SJCRH30 (cell line): ENCODE data around the gene SULT2B1. TPM values are rescaled to one million over a fixed set of nuclear protein-coding genes. Genes with fewer than 3 reads are reported as not detected.
"Not testable (repeated sequence)": the region's sequence is repeated elsewhere in the genome, so short reads cannot be mapped to it uniquely, and the experiment has no call there.

ENCODE experiments used
- DNase-seq, 2 experiments: peaks; one replicate each; pipeline ENCODE4 v3.0.0-alpha.2; 2015 to 2020
- H3K27ac ChIP-seq: fragments of 250-450 bp; sonication (Bioruptor Pico); 2 replicates; pipeline ENCODE4 v1.5.1; 2020; ENCODE audit warnings: mild to moderate bottlenecking, moderate library complexity
- H3K27me3 ChIP-seq: fragments of 250-450 bp; sonication (Bioruptor Pico); 2 replicates; pipeline ENCODE4 v1.5.1; 2020; ENCODE audit warnings: mild to moderate bottlenecking, moderate library complexity
- H3K36me3 ChIP-seq: fragments of 250-450 bp; sonication (Bioruptor Pico); 2 replicates; pipeline ENCODE4 v1.5.1; 2020; ENCODE audit warnings: mild to moderate bottlenecking, moderate library complexity
- H3K4me1 ChIP-seq: fragments of 250-450 bp; sonication (Bioruptor Pico); 2 replicates; pipeline ENCODE4 v1.5.1; 2020; ENCODE audit warnings: mild to moderate bottlenecking, moderate library complexity
- H3K4me3 ChIP-seq: fragments of 250-450 bp; sonication (Bioruptor Pico); 2 replicates; pipeline ENCODE4 v1.5.1; 2020; ENCODE audit warnings: mild to moderate bottlenecking, moderate library complexity
- H3K9me3 ChIP-seq: fragments of 250-450 bp; sonication (Bioruptor Pico); replicated peaks from 2 replicates; pipeline ENCODE4 v1.5.1; 2020; ENCODE audit warnings: mild to moderate bottlenecking, moderate library complexity
- total RNA-seq: library from RNA; depleted of rRNA; stranded (reverse); fragments of >200 nt; shearing (Covaris generic); gene quantifications from 2 replicates; pipeline ENCODE4 v1.2.3, GENCODE V29; 2014

The SULT2B1 gene
- total RNA-seq, 1 experiment from 2014 or later = 0.26 TPM

- Histone ChIP-seq H3K27ac (peak overlapping the region; percentile 84), H3K27me3 (no peaks in the 10 kb centered on the region), H3K36me3 (no peaks in the 10 kb centered on the region), H3K9me3 (no peaks in the 10 kb centered on the region), H3K4me3 (peak overlapping the region; percentile 56), H3K4me1 (peaks cover 9% of the 10 kb centered on the region; the same call in 1 of the 2 replicates)
- peak; percentile 98 for DNase-seq
Observed at GRCh38 chr19:48624067-48624594, 72.2 kb downstream of the SULT2B1 start.

- Histone ChIP-seq H3K36me3 (peaks cover 6% of the 10 kb centered on the region; the same call in 1 of the 2 replicates), H3K9me3 (no peaks in the 10 kb centered on the region), H3K27me3 (no peaks in the 10 kb centered on the region), H3K4me1 (peaks cover 9% of the 10 kb centered on the region; the same call in 1 of the 2 replicates), H3K4me3 (peak overlapping the region; percentile 56), H3K27ac (no peak overlapping the region; the same call in 1 of the 2 replicates)
- DNase-seq = no peak
Observed at GRCh38 chr19:48624791-48625723, 73.1 kb downstream of the SULT2B1 start.

GRCh38 chr19:48625891-48626327, 73.9 kb downstream of the SULT2B1 start:
- Histone ChIP-seq H3K36me3 (peaks cover 6% of the 10 kb centered on the region; the same call in 1 of the 2 replicates), H3K4me1 (peaks cover 9% of the 10 kb centered on the region; the same call in 1 of the 2 replicates), H3K9me3 (no peaks in the 10 kb centered on the region), H3K4me3 (no peak overlapping the region), H3K27ac (no peak overlapping the region), H3K27me3 (no peaks in the 10 kb centered on the region)
- no peak for DNase-seq

GRCh38 chr19:48627201-48627864, 75.4 kb downstream of the SULT2B1 start:
- no peaks in the 10 kb centered on the region for H3K27me3 ChIP-seq
- H3K4me3 ChIP-seq = no peak overlapping the region
- peaks cover 9% of the 10 kb centered on the region; the same call in 1 of the 2 replicates for H3K4me1 ChIP-seq
- peaks cover 6% of the 10 kb centered on the region; the same call in 1 of the 2 replicates for H3K36me3 ChIP-seq
- no peaks in the 10 kb centered on the region for H3K9me3 ChIP-seq
- no peak overlapping the region for H3K27ac ChIP-seq
- no peak for DNase-seq

GRCh38 chr19:48627865-48628314, 75.9 kb downstream of the SULT2B1 start:
- Histone ChIP-seq H3K9me3 (no peaks in the 10 kb centered on the region), H3K4me3 (no peak overlapping the region), H3K4me1 (peaks cover 9% of the 10 kb centered on the region; the same call in 1 of the 2 replicates), H3K36me3 (peaks cover 6% of the 10 kb centered on the region; the same call in 1 of the 2 replicates), H3K27me3 (no peaks in the 10 kb centered on the region), H3K27ac (no peak overlapping the region)
- no peak for DNase-seq

GRCh38 chr19:48628486-48629296, 76.7 kb downstream of the SULT2B1 start:
- Histone ChIP-seq H3K27me3 (no peaks in the 10 kb centered on the region), H3K27ac (no peak overlapping the region), H3K4me1 (peaks cover 13% of the 10 kb centered on the region), H3K36me3 (peaks cover 6% of the 10 kb centered on the region; the same call in 1 of the 2 replicates), H3K9me3 (no peaks in the 10 kb centered on the region), H3K4me3 (no peak overlapping the region)
- no peak for DNase-seq

GRCh38 chr19:48629297-48629598, 77.3 kb downstream of the SULT2B1 start:
- H3K27ac ChIP-seq = no peak overlapping the region
- peaks cover 6% of the 10 kb centered on the region; the same call in 1 of the 2 replicates for H3K36me3 ChIP-seq
- H3K9me3 ChIP-seq = no peaks in the 10 kb centered on the region
- H3K27me3 ChIP-seq = no peaks in the 10 kb centered on the region
- DNase-seq = no peak
- H3K4me3 ChIP-seq = no peak overlapping the region
- peaks cover 18% of the 10 kb centered on the region for H3K4me1 ChIP-seq

- no peak for DNase-seq
- Histone ChIP-seq H3K27ac (no peak overlapping the region), H3K4me1 (peaks cover 20% of the 10 kb centered on the region), H3K9me3 (no peaks in the 10 kb centered on the region), H3K36me3 (peaks cover 6% of the 10 kb centered on the region; the same call in 1 of the 2 replicates), H3K27me3 (no peaks in the 10 kb centered on the region), H3K4me3 (no peak overlapping the region)
Observed at GRCh38 chr19:48629599-48630295, 77.8 kb downstream of the SULT2B1 start.

GRCh38 chr19:48630296-48631063, 78.5 kb downstream of the SULT2B1 start:
- Histone ChIP-seq H3K4me1 (peaks cover 19% of the 10 kb centered on the region), H3K27me3 (no peaks in the 10 kb centered on the region), H3K27ac (no peak overlapping the region), H3K4me3 (no peak overlapping the region), H3K36me3 (peaks cover 6% of the 10 kb centered on the region; the same call in 1 of the 2 replicates), H3K9me3 (no peaks in the 10 kb centered on the region)
- no peak for DNase-seq

- H3K4me3 ChIP-seq = no peak overlapping the region
- no peaks in the 10 kb centered on the region for H3K9me3 ChIP-seq
- H3K4me1 ChIP-seq = peaks cover 19% of the 10 kb centered on the region
- H3K27ac ChIP-seq = no peak overlapping the region
- H3K36me3 ChIP-seq = peaks cover 6% of the 10 kb centered on the region; the same call in 1 of the 2 replicates
- DNase-seq = no peak
- no peaks in the 10 kb centered on the region for H3K27me3 ChIP-seq
Observed at GRCh38 chr19:48631225-48631624, 79.3 kb downstream of the SULT2B1 start.

GRCh38 chr19:48632286-48632685, 80.3 kb downstream of the SULT2B1 start:
- H3K36me3 ChIP-seq, H3K4me3 ChIP-seq, H3K27ac ChIP-seq, DNase-seq, H3K27me3 ChIP-seq, H3K9me3 ChIP-seq: not testable (repeated sequence)
- H3K4me1 ChIP-seq = peaks cover 21% of the 10 kb centered on the region

GRCh38 chr19:48632692-48633147, 80.7 kb downstream of the SULT2B1 start:
- Histone ChIP-seq H3K4me1 (peaks cover 21% of the 10 kb centered on the region), H3K27me3 (no peaks in the 10 kb centered on the region), H3K9me3 (no peaks in the 10 kb centered on the region), H3K27ac (no peak overlapping the region), H3K4me3 (no peak overlapping the region), H3K36me3 (peaks cover 6% of the 10 kb centered on the region; the same call in 1 of the 2 replicates)
- DNase-seq = peak in 1 of 2 experiments; percentile 45
